Fibroblast of mammary gland (primary cell): Measurements from ENCODE around the gene PON3.

Experiments used
- DNase-seq: peaks from one replicate; pipeline ENCODE4 v3.0.0-alpha.2; 2010; ENCODE audit warnings: low read depth
- H3K4me3 ChIP-seq: 2 replicates; pipeline ENCODE4 v1.5.1; 2011; ENCODE audit warnings: low read depth, mild to moderate bottlenecking, low read length, moderate library complexity; ENCODE audit not compliant: control insufficient read depth
- CTCF ChIP-seq: conservative IDR thresholded peaks from 2 replicates; pipeline ENCODE4 v1.5.1; 2011; ENCODE audit warnings: low read depth, low read length, inconsistent platforms; ENCODE audit not compliant: control insufficient read depth, insufficient read depth

The PON3 gene

GRCh38 chr7:95396136-95397032, at the start of gene PON3:
Gene PON3, minus strand, starts transcription at chr7:95396375. Its CDS starts 25 bp downstream, at chr7:95396350.
- TF ChIP-seq CTCF: peak; percentile 32

DNA sequence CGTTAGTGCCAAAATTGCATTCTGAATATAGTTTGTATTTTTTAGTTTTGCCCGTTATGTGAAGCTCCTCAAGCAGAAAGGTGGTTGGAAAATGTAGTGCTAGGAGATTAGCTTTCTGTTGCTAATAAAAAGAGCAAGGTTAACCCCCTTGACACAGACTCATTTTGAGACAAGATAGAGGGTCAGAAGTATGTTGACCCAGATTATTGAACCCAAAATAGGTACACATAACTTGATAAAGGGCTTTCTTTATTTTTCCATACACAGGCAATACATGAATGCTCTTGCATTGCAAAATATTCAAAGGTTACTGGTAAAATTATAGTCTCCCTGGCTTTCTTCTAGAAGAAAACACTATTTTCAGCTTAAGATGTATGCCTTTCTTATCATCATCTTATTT, 48.6 kb upstream of the PON3 start:
- DNase-seq: no peak
- TF ChIP-seq CTCF: no peak
- no peak overlapping the region for H3K4me3 ChIP-seq

More at GRCh38 chr7:95396136-95397032, at the start of gene PON3:
- peak within 1 kb of the TSS; percentile 47 for H3K4me3 ChIP-seq
- DNase-seq: no peak

GRCh38 chr7:95441042-95441823, 45.1 kb upstream of the PON3 start:
- no peak for TF ChIP-seq CTCF
- no peak for DNase-seq

GRCh38 chr7:95440394-95441038, 44.3 kb upstream of the PON3 start:
- DNase-seq: no peak
- H3K4me3 ChIP-seq: no peak overlapping the region
- TF ChIP-seq CTCF: no peak

More at GRCh38 chr7:95441042-95441823, 45.1 kb upstream of the PON3 start:
- H3K4me3 ChIP-seq: no peak overlapping the region

DNA sequence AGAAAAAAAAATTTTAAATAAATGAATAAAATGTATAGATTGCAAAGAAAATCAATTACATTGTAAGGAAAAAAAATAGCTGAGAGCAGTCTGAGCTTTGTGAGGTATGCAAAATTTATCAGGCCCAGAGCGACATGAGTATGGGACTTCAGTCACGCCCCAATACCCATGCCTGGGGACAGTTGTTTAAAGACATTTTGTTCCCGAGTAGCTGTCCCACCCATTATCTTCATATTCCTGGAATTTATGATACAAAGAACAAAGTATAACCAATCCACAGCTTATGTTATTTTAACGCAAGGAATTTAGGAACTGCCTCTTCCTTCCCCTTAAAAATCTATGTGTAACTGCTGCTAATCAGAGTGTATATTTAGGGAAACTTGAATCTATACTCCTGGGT, 40.2 kb upstream of the PON3 start:
- no peak for TF ChIP-seq CTCF
- no peak overlapping the region for H3K4me3 ChIP-seq
- DNase-seq: no peak

DNA sequence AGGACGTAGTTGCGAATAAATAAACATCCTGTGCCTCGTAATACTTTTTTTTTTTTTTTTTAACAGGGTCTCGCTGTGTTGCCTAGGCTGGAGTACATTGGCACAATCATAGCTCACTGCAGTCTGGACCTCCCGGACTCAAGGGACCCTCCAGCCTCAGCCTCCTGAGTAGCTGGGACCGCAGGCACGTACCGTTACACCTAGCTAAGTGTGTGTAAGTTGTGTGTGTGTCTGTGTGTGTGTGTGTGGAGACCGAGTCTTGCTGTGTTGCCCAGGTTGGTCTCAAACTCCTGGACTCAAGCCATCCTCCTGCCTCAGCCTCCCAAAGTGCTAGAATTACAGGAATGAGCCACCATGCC, 39.2 kb upstream of the PON3 start:
- H3K4me3 ChIP-seq: peak overlapping the region; percentile 63
- no peak for TF ChIP-seq CTCF
- DNase-seq: no peak
